ENCODE results near the gene HOXD12.

The HOXD12 gene, protein sequence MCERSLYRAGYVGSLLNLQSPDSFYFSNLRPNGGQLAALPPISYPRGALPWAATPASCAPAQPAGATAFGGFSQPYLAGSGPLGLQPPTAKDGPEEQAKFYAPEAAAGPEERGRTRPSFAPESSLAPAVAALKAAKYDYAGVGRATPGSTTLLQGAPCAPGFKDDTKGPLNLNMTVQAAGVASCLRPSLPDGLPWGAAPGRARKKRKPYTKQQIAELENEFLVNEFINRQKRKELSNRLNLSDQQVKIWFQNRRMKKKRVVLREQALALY

DNA sequence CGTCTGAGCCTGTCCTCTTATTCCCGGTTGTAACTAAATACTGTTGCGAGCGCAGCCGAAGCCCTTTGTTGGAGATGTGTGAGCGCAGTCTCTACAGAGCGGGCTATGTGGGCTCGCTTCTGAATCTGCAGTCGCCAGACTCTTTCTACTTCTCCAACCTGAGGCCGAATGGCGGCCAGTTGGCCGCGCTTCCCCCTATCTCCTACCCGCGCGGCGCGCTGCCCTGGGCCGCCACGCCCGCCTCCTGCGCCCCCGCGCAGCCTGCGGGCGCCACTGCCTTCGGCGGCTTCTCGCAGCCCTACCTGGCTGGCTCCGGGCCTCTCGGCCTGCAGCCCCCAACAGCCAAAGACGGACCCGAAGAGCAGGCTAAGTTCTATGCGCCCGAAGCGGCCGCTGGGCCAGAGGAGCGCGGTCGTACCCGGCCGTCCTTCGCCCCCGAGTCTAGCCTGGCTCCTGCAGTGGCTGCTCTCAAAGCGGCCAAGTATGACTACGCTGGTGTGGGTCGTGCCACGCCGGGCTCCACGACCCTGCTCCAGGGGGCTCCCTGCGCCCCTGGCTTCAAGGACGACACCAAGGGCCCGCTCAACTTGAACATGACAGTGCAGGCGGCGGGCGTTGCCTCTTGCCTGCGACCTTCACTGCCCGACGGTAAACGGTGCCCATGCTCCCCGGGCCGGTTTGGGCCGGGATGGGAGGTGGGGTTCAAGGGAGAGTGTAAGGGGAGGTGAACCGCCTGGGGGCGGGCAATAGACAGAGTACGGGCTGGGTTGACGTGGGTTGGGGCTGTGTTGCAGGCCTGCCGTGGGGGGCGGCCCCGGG is at the start of gene HOXD12:
HOXD12 (plus strand) TSS at position 68 of the 819 bp plus-strand sequence; CDS start at position 75, 7 bp downstream.
- DNase-seq = no peak

DNA sequence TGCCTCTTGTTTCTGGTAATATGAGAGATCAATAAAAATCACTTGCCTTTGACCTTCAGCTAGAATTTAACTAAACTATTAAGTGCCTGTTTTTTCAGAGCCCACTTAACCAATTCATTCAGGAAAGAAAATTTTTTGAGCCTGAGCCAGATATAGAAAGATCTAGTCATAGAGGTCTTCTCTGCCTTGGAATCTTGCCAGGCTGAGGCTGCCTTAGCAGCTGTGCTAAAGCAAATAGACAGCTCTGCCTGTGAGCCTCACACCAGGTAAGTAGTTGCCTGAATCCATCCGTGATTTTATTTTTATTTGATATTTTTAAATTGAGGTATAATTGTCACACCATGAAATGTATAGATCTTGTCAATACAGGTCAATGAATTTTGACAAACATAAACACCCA is 43.2 kb upstream of the HOXD12 start:
- no peak for DNase-seq

DNA sequence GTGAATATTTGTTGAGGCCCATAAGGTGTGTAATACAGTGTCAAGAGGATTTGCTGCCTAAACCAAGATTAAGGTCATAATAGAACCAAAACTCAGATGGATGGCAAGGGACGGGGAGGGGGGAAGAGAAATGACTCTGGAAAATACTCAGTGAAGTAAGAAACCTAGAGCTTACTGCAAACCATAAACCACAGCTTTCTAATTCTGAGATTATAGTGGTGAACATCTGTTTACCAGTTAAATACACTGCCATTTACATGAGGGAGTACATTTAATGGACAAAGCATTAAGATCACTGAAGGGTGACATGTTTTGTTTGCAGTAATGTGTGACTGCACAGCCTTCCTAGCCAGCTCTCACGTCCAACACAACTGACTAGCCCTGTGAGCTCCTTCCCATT is 35.6 kb upstream of the HOXD12 start:
- DNase-seq = no peak

DNA sequence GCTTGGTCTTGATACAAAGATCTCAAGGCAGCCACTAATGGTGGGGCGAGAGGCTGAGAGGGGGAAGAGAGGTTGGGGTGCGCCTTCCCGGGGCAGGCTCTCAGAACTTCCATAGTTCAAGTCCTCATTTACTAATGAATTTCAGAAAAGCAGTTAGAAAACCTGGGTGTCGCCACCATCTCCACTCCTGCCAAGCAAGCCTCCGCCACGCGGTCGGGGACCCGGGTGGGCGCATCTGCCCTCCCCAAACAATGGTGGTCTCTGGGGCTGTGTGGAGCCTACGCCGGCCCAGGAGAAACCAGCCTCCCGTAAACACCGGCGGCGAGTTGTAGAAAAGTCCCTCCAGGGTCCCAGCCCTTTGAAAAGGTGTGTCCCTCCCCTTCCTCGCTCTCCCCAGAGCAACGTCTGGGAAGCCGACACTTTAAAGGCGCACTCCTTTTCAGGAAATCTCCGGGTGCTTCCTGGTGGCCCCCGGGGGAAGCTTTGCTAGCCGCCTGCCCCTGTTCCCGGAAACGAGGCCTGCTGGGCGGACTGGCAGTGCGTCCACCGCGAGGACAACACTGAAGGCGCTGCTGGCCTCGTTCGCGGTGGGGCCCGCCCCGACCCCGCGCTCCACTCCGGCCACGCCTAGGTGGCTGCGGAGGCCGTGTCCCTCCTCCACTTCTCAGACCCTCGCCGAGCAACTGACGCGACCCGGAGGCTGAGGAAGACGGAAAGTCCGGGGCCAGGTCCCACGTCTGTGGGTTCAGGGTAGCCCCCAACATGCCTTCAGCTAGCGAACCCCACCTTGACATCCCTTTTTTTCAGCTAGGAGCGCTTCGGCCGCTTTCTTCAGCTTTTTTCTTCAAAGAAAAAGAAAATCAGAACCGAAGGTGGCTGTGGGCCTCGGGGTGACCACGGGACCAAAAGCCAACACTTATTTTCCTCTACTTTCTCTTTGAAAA is 32.7 kb upstream of the HOXD12 start:
- DNase-seq = no peak

DNA sequence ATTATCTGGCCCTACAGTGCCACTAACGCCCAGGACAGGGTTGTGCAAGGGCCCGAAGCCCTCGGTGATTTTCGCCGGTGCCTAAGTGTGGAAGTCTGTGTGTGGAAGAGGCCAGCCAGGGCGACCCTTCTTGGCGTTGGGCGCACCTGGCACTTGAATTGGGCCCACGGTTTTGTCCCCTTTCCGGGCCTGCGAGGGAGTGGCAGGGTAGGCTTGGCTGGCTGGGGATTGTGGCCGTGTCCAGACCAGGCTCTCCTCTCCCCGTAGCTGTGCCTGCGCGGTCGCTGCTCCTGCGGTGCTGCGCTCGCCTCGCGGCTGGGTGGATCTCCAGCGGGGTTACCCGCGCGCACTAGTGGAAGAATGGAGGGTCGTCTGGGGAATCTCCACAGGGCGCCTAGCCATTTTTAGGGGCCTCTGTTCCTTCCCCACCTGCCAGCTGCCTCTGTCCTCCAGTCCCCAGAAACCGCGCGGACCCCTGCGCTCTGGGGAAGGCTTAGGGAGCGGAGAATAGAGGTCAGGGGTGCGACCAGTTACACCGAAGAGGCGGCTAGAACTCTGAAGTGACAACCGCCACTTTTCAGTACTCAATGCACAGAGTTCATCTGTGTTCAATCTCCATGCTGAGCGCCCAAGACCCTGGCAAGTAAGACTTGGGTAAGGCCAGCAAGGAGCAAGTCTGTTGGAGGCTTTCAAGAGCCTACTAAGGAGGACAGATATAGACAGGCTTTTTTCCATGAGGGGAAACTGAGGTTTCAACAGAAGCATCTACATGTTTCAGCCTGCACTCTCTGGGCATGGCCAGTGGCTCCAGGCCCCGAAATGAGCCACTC is 31.8 kb upstream of the HOXD12 start:
- DNase-seq = no peak

DNA sequence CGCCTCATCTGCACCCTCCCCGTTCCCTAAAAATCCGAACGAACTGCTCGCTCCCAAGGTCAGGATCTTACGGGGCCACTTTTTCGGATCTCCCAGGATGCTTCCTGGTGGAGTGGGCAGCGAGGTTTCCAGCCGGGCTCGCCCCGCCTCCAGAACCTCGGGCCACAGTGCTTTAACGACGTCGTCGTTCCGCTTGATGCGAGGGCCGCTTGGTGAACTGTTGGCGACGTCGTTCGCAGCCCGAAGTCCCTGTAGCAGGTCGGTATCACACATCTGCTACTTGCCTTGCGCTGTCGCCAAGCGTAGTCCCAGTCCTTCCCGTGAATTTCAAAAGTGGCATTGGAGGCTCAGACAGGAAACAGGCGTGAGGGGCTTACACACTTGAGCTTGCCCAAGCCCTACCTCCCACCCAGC is 31.2 kb upstream of the HOXD12 start:
- DNase-seq = no peak

DNA sequence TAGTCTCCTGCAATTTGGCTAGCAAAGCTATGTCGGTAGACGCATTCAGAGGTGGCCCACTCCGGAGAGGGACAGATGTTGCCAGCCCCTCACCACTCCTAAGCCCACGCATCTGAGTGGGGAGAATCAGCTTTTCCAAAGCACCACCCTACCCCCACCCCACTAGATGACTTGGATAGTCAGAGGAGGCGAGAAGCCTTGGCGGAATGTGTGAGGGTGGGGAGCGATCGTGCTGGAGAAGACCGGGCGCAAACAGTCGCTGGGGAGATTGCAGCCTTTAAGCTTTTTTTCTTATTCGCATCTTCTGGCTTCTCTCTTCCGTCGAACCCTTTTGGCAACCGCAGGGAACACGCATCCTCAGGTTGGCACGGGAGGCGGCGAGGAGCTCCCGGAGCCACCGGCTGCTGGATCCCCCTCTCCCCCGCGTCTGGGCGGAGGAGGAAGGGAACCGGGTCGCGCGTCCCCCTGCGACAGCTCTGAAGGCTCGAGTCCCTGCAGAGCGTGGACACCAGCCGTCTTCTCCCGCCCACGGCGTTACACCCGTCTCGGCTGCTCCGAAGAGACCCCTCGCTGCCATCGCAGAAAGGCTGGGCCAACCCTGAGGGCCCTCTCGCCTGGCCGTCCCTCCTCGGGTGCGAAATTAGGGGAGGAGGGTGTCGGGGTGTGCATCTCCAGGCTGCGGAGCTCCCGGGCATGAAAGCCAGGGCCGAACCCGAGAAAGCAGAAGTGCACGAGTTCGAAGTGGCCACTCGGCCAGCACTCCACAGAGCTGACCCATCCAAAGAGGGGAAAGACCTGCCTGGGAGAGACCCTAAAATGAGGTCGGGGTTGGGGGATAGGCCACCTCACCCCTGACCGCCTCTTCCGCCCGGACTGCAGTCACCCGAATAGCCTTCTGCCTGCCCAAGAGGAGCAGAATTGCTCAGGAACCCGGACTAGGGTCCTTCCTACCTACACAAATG is 28.0 kb upstream of the HOXD12 start:
- no peak for DNase-seq

DNA sequence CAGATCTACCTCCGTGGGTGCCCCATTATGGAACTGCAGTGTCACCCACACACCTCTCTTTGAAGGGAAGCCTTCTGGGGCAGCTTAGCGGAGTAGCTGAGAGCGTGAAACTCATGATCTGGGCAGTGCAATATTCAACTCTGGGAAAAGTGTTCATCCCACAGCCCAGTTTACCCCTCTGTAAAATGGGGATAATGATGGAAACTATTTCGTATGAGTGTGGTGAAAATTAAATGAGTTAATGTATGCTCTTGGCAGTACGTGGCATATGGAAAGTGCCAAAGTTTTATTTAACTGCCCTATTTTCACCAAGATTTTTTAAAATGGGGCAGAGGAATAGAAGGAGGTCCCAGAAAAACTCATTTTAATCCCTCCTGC is 27.3 kb upstream of the HOXD12 start:
- no peak for DNase-seq

DNA sequence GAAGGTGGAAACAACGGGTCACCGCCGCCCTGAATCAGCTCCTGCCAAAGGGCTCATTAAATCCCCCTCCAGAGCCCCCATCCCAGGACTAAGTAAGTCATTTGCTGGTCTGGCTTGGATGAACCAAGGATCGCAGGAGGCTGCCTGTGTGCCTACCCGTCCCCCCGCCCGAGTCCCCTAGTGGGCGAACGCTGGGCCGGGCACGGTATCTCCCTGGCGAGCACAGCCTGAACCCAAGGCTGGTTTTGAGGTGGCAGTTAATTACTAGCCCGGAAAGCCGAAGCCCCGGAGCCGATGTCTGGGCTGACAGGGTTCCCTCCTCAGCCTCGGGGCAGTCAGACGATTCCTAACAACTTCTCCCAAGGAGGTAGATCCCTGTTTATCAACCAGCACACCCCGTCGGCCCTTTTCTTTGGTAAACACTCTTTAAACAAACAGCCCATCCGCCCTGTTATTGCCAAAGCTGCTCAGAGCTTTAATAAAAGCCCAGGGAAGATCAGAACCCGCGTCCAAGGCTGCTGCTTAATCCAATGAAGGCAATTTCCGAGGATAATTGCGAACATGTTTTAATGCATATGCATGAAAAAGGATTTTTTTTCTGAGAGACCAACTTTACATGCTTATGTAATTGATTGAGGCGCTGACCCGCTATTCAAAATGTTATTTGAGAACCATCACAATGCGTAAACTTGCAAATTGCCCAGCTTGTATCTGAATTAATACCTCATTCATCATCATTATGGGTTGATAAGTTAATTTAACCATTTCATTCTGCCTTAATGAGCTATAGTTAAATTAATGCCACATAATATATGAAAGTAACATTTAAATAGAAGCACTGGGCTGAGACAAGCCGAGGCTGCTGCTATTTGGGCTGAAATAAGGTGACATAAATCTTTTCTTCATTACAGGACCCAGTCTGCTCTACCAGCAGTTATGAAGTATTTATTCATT is 26.4 kb upstream of the HOXD12 start:
- DNase-seq = no peak

DNA sequence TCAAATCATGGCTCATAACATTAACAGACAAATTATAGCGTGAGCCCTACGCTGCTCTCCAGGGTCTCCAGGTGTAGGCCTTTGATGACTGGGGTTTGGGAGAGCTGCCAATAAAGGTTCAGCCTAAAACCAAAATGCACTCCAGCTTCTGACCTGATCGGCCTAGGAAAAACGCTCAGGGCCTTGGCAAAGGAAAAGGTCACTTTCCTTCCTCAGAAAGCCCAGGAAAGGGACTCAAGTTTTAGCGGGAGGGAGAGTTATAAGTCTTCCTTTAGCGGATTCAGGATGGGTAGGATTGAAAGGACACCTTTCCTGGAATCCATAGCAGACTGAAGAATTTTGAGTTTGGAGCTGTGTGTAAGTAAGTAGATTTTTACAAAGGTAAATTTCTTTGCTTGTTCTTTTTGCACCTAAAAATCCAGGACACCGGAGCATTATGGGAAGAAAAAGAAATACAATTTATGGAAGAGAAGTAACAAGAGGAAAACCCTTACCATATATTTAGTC is 24.6 kb upstream of the HOXD12 start:
- DNase-seq = no peak

DNA sequence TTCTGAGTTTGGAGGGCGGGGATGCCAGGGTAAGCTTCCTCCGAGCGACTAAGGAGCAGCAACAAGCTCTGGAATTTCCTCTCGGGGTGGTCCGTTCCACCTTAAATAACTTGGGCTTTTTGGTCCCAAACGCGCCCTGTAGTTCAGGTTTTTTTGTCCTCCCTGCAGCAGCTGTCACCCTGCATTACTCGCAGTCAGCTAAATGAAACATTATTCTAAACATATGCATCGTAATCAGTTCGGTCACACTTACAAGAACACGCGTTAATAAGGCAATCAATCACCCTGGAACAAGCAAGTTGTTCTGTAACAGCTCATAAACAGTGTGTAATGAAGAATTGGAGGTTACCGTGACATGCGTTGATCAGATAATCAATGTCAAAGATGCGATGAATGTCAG is 24.1 kb upstream of the HOXD12 start:
- DNase-seq = no peak

DNA sequence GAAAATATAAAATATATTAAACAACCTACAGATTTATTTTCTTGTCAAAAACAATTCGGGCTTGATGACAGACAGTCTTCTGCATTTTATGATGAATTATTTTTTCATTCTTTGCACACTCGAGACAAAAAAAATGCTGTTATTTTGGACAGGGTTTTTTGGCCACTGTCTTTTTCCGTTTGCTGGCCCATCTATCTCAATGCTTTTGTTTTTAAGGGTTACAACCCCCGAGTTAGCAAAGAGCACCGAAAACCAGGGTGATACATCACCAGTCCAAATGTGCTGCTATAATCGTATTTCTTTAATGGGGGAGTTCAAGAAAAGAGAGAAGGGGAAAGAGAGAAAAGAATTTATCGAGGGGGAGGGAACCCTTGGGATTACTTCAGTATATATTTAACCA is 23.5 kb upstream of the HOXD12 start:
- DNase-seq = no peak

DNA sequence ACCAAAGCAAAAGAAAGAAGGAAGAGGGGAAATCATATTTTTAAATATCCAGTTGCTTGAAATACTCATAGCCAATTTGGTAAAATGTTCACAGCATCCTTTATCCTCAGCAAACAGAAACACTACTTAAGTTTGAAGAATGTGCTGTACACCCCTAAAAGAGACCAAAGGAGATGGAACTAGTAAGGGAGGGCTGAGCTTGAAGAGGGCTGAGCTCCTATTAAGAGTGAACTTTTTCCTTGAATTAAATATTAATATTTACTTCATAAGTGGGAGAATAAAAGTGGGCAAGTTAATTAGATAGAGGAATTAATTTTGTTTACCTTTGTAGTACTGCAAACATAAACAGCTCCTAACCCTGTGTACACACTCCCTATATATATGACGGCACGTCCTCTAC is 22.8 kb upstream of the HOXD12 start:
- no peak for DNase-seq

DNA sequence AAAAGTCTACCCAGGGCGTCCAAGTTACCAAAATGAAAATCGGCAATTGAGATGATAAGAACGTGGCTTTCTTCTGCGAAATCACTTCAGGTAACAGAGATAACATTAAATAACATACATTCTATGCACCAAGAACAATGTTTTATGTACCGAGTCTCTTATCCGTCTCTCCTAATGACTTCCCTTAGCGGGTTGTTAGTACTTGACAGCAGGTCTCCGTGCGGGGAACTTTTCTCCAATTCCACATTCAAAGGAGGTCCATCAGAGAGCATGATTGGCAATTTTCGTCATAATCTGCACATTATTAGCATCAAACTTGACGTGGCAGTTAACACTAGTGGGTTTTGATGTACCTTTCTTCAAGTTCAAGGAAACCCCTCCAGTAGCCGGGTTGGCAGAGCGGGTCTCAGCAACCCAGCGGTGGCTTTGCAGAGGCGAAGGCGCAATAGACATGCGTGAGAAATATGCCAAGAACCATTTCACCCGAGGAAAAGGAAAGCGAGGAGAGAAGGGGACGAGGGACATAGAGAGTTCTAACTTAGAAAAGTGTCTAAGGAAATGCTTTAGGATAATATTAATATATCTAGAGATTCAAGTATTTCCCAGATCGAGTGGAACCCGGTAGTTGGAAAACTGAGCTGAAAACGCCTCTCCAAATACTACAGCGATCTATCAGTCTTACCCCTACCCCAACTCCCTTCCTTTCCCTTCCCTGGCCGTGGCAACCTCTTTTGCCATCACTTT is 20.9 kb upstream of the HOXD12 start:
- no peak for DNase-seq

DNA sequence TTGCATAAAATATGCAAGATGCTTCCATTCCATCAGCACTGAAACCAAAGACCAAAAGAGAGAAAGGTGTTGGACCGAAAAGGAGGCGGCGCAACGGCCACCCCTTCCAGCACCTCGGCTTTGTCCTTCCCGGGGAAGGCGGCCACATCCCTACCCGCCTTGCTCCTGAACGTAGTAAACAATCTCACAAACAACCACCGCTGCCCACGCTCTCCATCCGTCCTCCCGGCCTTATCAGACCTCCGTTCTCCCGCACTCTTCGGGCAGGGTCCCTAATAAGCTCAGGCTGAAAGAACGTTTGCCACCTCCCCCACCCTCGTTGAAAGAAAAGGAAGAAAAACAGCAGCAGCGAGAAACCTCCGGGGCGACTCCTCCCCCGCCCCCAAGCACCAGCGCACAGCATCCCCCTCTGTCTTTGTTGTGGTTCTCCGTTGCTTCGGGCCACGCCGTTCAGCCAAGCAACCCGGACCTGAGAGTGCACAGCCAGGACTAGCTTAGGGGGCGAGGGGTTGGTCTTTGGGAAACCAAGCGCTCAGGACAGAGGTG is 20.2 kb upstream of the HOXD12 start:
- no peak for DNase-seq

DNA sequence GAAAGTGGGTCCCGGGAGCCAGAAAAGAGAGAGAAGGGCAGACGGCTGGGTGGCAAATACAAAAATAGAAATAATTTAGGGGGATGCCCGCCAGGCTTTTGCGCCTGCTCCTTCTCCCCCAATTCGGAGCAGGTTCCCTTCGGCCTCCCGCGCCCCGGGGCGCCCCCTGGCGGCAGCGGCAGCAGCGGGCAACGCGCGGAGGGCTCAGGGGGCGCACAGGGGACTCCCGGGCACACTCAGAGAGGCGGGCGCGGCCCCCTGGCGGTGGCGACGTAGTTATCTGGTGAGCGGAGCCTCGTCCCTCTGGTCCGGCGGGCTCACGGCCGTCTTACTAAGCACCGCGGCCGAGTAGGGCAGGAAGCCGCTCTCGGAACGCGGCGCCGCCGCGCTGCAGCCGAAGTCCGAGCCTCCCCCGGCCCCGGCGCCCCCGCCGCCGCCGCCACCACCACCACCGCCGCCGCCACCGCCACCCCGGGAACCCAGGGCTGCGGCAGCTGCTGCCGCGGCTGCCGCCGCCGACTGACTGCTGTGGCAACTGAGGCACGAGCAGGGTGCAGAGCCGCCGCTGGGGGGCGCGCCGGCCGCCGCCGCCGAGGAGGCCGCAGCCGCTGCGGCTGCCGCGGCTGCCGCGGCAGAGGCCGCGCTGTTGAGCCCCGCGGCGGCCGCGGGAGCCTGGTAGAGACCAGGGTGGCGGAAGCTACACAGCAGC is 19.6 kb upstream of the HOXD12 start:
- no peak for DNase-seq

DNA sequence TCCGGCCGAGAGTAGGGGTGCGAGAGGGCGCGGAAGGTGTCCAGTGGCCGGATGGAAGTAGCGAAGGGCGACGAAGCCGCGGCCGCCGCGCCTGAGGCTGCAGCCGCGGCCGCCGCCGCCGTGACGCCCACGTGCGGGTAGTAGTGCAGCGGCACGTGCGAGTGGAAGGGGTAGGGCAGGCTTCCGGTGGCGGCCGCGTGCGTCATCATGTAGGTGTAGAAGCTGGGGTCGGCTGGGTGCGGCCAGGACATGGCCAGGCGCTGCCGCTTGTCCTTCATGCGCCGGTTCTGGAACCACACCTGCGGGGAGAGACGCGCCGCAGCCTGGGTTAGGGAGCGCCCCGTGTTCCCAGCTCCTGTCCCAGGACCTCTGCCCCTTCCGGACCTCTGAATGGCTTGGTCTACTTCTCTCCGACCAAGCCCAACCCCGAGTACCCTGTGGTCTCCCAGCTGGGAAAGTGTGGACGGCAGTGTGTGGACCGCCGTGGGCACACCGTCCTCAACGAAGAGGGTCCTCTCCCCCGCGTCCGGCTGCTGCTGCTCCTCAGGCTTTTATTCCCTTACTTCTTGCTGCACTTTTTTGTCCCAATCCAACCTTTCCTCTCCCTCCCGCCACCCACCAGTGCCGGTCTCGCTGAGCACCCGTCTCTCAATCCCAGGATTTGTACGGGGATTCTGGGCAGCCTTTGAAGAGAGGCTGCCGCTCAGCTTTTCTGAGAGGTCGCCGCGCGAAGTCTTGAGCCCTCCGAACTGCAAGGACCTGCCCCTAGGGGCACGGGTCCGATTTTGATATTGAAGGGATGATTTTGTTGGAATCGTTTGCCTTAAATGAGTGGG is 18.8 kb upstream of the HOXD12 start:
- no peak for DNase-seq
